ENCODE results near the gene IPPK. TPM values are rescaled to one million over a fixed set of nuclear protein-coding genes. Genes with fewer than 3 reads are reported as not detected.

The IPPK gene
- total RNA-seq, 2 donors from 2014 or later = 7.1 to 9.5 TPM

GRCh38 chr9:92663126-92663525, 6.8 kb downstream of the IPPK start:
- no peak for DNase-seq
- no peak for ATAC-seq
- intact Hi-C loops (cut with DNase I, micrococcal nuclease) = no loop called here

GRCh38 chr9:92661743-92662142, 8.2 kb downstream of the IPPK start:
- intact Hi-C loops (cut with DNase I, micrococcal nuclease) = no loop called here
- peak in 1 of 2 donors; percentile 6 for DNase-seq
- no peak for ATAC-seq

DNA sequence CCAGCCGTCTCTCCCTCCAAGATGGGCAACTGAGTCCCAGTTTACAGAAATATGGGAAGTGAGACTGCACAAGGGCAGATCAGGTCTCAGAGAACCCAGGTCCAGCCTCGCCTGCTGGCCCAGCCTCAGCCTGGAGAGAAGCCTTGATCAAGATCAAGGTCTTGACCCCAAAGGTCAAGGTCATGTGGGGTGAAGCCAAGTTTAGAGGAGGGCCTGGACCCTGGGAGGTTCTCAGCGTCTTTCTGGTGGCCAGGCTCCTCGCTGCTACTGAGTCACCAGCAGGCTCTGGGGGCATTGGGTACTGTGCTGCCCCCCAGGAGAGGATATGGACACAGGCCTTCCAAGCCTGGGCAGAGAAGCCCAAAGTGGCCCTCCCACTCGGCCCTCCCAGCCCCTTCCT, 8.8 kb downstream of the IPPK start:
- DNase-seq (no peak), ATAC-seq (no peak)
- intact Hi-C loops (cut with DNase I, micrococcal nuclease) = no loop called here

- intact Hi-C loops (cut with DNase I, micrococcal nuclease) = no loop called here
- ATAC-seq = no peak
Observed at GRCh38 chr9:92660266-92660665, 9.7 kb downstream of the IPPK start.

DNA sequence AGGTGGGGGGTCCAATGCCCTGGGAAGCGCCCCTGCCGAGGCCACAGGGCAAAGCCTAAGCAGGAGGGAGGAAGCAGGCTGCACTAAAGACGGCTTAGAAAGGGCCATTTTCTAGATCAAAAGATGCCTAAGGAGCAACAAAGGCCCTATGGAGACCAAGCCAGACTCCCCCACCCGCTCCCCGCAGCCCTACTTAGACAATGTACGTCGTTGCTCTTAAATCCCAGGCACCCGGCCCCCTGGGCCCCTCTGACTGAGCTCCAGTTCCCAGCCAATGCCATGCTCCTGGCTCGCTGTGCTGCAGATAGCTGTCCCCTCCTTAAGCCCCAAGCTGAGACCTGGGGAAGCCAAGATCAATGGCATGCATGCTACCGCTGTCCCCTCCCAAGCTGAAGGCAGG, 10.3 kb downstream of the IPPK start:
- intact Hi-C loops (cut with DNase I, micrococcal nuclease) = no loop called here

More at GRCh38 chr9:92660266-92660665, 9.7 kb downstream of the IPPK start:
- DNase-seq = no peak

DNA sequence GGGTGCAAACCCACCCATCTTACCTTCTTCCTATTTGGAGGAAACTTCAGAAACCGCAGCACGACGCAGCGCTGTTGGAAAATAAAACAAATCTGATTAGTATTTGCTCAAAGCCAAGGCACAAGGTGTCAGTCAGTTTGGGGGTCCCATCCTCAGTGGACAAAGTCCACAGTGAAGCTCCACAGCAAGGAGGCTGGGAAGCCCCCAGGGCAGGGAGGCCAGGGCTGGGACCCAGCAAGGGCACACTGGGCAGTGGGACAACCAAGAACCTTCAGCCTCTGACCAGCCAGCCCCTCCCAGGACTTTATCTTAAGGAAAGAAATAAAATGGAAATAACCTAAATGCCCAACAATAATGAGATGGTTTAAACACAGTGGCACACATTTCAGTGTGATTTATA, 11.3 kb downstream of the IPPK start:
- intact Hi-C loops (cut with DNase I, micrococcal nuclease) = no loop called here
- DNase-seq = peak in 1 of 2 donors; percentile 4
- no peak for ATAC-seq

More for the DNA sequence above, 10.3 kb downstream of the IPPK start:
- no peak for DNase-seq
- ATAC-seq = no peak

GRCh38 chr9:92658176-92658575, 11.8 kb downstream of the IPPK start:
- intact Hi-C loops (cut with DNase I, micrococcal nuclease) = no loop called here
- DNase-seq (peak in 1 of 2 donors; percentile 1), ATAC-seq (no peak)

DNA sequence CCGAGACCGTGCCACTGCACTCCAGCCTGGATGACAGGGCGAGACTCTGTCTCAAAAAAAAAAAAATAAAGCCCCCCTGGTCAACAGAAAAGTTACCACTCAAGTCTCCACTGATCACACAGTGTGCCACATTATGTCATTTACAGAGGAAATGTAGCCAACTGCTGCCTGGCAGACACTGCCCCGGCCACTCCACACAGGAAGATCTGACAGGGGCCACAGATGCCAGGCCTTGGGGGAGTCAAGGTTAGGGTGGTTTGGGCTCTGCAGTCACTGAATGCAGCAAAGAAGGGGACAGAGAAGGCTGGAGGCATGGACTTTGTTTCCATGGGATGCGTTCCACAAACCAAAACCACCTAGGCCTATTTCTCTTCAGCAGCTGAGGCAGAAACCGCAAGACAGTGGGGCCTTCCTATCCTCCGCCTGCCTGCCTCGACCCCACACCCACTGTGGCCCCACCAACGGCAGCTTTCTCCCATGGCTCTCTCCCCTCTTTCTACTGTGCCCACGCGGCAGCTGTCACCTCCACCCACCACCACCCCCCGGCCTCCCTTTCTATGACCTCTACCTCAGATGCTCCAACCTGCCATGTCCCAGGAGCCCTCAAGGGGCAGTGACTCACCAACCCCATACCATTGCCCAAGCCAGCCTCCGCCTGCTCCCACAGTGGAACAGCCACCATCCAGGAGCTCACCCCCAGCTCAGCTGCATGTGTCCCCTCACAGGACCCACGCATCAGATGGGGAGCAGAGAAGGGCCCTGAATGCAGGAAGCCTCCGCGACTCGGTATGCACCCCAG, 12.4 kb downstream of the IPPK start:
- no peak for ATAC-seq
- DNase-seq = peak in 1 of 2 donors; percentile 15
- intact Hi-C loops (cut with DNase I, micrococcal nuclease) = no loop called here

DNA sequence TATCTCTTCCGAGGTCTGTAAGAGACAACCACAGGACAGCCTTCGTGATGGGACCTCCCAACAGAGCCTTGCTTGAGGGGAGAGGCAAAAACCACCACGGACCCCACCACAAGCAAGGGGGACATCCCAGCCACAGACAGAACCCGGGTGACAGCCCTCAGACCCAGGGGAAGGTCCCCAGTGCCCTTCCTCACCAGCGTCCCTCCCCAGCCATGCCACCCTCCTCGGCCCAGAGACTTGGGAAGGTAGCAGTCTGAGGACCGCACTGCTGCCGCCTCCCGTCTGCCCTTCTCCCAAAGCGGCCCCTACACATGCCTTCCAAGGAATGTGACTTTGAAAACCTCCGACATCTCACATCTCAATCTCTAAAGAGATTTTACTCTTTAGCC, 13.4 kb downstream of the IPPK start:
- peak in 1 of 2 donors; percentile 1 for DNase-seq
- intact Hi-C loops (cut with DNase I, micrococcal nuclease) = no loop called here
- ATAC-seq = no peak

- DNase-seq = peak in 1 of 2 donors; percentile 17
Observed at GRCh38 chr9:92655896-92656536, 13.9 kb downstream of the IPPK start.

DNA sequence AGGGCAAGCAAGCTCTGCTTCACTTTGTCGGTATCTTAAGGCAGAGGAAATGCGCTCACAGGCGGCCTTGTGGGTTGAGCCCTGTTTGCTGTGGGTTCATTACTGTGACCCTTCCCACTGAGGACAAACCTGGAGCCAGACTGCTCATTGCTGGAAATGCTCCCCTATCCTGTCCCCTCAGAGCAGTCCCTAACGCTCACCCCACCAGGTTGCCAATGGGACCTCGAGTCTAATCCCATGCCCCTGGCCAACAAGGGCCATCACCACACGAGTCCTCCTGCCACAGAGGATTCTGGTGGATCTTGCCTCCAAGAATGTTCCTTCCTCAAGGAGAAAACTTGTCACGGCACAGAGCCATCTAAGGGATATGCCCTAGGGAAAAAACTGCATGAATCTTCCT, 14.6 kb downstream of the IPPK start:
- ATAC-seq = no peak

More at GRCh38 chr9:92655896-92656536, 13.9 kb downstream of the IPPK start:
- intact Hi-C loops (cut with DNase I, micrococcal nuclease) = no loop called here
- ATAC-seq = no peak

DNA sequence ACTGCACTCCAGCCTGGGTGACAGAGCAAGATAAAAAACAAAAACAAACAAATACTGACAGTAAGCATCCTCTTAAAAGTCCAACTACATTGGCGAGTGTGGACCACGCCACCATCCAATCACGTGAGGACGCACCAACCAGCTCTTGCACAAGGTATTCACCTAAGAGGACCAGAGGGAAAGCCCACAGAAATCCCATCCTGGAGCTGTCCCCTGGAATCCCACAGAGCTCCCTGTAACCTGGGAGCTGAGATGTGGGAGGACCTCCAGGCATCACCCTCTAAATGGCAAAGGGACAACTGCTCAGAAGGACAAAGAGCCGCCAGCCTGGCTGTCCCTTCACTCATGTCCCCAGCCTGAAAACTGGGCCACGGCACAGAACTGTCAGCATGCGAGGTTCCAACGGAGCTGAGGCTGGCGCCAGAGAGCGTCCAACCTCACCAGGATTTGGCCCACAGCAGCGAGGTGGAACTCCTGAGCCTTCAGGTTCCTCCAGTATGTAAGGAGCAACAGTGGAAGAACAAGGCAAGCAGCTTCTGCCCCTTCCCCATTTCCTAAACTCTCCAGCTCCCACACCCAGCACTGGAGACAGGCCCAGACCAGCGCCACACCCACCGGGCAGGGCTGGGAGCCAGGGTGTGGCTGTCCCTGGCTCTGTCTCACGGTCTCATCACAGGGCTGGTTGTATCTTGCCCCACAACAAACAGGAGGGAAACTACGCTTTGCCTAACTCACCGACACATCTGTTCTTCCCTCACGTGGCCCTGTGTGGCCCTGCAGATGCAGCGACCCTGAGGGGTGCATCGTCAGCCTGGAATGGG, 15.2 kb downstream of the IPPK start:
- DNase-seq (peak in 1 of 2 donors; percentile 18), ATAC-seq (peak; percentile 82)
- intact Hi-C loops (cut with DNase I, micrococcal nuclease) = no loop called here

More for the DNA sequence above, 14.6 kb downstream of the IPPK start:
- peak in 1 of 2 donors; percentile 16 for DNase-seq
- intact Hi-C loops (cut with DNase I, micrococcal nuclease) = no loop called here

- ATAC-seq = no peak
- no peak for DNase-seq
- intact Hi-C loops (cut with DNase I, micrococcal nuclease) = no loop called here
Observed at GRCh38 chr9:92652461-92652860, 17.5 kb downstream of the IPPK start.

DNA sequence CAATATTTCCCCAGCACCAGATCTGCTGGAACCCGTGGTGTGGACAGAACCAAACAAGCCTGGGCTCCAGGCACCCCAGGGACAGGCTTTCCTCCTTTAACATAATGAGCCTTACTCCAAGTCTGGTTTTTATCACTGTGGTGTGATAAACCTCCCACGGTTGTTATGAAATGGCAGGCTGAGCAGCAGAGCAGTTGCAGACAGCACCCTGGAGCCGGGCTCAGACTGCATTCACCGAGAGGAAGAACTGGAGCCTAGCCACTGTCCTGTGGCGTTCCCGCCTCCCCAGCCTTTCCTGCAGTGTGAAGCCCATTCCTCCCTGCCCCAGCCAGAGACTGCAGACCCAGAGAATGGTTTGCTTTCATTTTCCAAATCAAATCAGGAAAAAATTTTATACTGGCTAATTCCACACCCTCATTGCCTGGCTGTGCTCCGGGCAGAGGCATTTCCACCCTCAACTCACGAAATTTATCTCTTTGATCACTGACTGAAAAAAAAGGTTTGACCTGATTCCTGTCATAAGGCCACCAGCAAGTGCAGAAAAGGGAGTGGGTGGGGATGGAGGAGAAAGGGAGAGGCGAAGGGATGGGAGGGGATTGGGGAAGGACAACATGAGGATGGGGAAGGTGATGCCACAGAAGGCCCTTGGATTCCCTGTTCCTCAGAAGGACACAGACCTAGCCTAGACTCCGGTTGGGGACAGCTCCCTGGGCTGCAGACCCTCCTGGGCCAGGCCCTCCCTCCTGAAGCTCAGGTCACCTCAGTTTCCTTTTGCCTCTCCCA, 18.9 kb downstream of the IPPK start:
- DNase-seq (peak in 1 of 2 donors; percentile 63), ATAC-seq (no peak)
- intact Hi-C loops (cut with DNase I, micrococcal nuclease) = no loop called here

DNA sequence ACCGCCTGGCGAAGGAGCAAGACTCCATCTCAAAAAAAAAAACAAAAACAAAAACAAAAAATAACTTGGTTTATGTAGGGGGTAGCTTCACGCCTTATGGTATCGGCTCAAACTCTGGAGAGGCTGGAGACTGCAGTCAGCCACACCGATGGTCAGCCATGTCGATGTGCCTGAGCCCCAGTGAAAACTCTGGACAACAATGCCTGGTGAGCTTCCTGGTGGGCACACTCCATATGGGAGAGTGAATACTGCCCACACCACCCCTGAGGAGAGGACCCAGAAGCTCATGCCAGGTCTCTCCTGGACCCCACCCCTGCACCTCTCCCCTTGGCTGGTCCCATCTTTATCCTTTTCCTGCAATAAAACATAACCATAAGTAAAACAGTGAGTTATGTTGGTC, 19.6 kb downstream of the IPPK start:
- intact Hi-C loops (cut with DNase I, micrococcal nuclease) = no loop called here
- DNase-seq = peak in 1 of 2 donors; percentile 8
- ATAC-seq = no peak

- ATAC-seq (no peak), DNase-seq (peak in 1 of 2 donors; percentile 20)
- intact Hi-C loops (cut with DNase I, micrococcal nuclease) = loop anchor here in 1 of 2 donors (10.0 kb wide), 1 partner anchor 514 kb away; no protein-coding TSS in a partner anchor
Observed at GRCh38 chr9:92649007-92649406, 20.9 kb downstream of the IPPK start.

DNA sequence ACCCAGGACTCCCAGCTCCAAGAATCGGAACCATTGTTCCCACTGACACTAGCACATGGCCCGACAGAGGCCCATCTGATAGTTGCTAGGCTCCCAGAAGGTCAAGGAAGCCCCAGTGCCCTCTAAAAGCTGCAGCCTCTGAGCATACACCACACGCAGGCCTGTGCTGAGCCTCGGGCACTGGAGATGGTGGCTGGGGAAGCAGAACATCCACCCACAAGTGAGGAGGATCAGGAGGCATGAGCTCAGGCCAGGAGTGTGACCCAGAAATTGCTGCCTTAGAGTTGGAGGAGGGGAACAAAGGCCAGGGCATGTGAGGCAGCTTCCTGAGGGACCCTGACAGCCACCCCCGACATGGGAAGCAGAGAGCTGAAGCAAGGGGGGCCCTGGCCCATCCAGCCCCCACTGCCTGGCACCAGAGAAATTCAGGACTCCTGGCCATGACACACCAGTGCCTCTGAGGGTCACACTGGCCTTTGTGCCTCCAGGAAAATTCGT, 21.4 kb downstream of the IPPK start:
- intact Hi-C loops (cut with DNase I, micrococcal nuclease) = loop anchor here in 1 of 2 donors (10.0 kb wide), 1 partner anchor 514 kb away; no protein-coding TSS in a partner anchor
- ATAC-seq (no peak), DNase-seq (peak in 1 of 2 donors; percentile 15)
